ENCODE measurements around the gene SLC13A2. TPM values are rescaled to one million over a fixed set of nuclear protein-coding genes. Genes with fewer than 3 reads are reported as not detected.

Gene SLC13A2
- total and polyA plus RNA-seq, 2 donors (not counting 3 experiments of a cell fraction or from before 2014, with no cell fraction given), result not detected

DNA sequence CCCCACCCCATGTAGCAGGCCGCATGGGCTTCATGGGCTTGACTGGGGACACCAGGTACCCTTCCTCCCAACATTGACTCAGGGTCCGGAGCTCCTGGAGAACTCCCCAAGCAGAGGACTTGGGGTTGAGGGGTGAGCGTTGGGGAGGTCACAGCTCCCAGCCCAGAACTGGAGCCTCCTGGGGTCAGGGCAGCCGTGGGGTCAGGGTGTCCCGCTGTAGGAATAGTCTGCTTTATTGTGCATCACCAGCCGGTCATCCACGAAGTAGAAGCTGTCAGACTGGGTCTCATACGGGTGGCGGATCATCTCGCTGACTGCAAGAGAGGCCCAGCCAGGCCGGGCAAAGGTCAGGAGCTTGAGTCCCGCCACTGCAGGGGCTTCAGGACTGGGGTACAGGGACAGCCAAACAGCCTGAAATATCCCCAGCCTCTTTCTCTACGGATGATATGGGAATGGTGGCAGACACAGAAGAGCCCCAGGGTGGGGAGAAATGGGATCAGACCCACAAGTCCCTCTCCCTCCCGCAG lies 73.7 kb downstream of the SLC13A2 start:
- Histone ChIP-seq H3K9me3 (replicated peaks; ENCODE audit: control insufficient read depth, insufficient read depth, low read length) (no peaks in the 10 kb centered on the region), H2AFZ (ENCODE audit: low read depth, low read length) (no peak overlapping the region), H3K79me2 (ENCODE audit: control insufficient read depth, insufficient read depth, low read length) (no peaks in the 10 kb centered on the region), H3K27ac (ENCODE audit: insufficient read depth, low read depth, low read length) (no peak overlapping the region), H3K4me3 (replicated peaks in 1 of 3; ENCODE audit: insufficient read depth in 1 of 3, low read depth in 1 of 3, low read length in 3 of 3) (no peak overlapping the region), H3K9me1 (replicated peaks; ENCODE audit: control insufficient read depth, extremely low read depth, insufficient read depth, low read length) (no peaks in the 10 kb centered on the region), H3K9ac (replicated peaks; ENCODE audit: extremely low read depth, insufficient read depth, low read length) (no peak overlapping the region), H4K20me1 (replicated peaks; ENCODE audit: control insufficient read depth, extremely low read depth, insufficient read depth, low read length) (no peaks in the 10 kb centered on the region), H3K36me3 (ENCODE audit: control insufficient read depth in 2 of 2, extremely low read depth in 1 of 2, insufficient read depth in 2 of 2, low read length in 2 of 2) (peaks cover 0 to 10% of the 10 kb centered on the region in 2 experiments), H3K4me1 (ENCODE audit: control insufficient read depth, extremely low read depth, insufficient read depth, low read length) (peaks cover 6% of the 10 kb centered on the region), H3K27me3 (ENCODE audit: control insufficient read depth in 2 of 2, insufficient read depth in 2 of 2, low read length in 2 of 2) (no peaks in the 10 kb centered on the region), H3K4me2 (ENCODE audit: insufficient read depth, low read length) (no peak overlapping the region)
- intact Hi-C loops (cut with micrococcal nuclease), result no loop called here
- no peak for FAIRE-seq
- CTCF ChIA-PET, result interaction anchor here (1.0 to 3.9 kb wide), 6 partner anchors 12 to 66 kb away, joined by 3 to 16 read pairs (median 7); partner anchors contain the start of gene PIGS
- POLR2A ChIA-PET, result no interaction called here
- BruUV-seq (replicated peaks), result no TSS peak
- no peak for DNase-seq (ENCODE audit: low read depth, low spot score)
- dilution Hi-C loops (cut with MboI; ENCODE audit: extremely low pct_ligation_motif_present, low sequenced_read_pairs), result no loop called here
- TF ChIP-seq, protein P1, sequence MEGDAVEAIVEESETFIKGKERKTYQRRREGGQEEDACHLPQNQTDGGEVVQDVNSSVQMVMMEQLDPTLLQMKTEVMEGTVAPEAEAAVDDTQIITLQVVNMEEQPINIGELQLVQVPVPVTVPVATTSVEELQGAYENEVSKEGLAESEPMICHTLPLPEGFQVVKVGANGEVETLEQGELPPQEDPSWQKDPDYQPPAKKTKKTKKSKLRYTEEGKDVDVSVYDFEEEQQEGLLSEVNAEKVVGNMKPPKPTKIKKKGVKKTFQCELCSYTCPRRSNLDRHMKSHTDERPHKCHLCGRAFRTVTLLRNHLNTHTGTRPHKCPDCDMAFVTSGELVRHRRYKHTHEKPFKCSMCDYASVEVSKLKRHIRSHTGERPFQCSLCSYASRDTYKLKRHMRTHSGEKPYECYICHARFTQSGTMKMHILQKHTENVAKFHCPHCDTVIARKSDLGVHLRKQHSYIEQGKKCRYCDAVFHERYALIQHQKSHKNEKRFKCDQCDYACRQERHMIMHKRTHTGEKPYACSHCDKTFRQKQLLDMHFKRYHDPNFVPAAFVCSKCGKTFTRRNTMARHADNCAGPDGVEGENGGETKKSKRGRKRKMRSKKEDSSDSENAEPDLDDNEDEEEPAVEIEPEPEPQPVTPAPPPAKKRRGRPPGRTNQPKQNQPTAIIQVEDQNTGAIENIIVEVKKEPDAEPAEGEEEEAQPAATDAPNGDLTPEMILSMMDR (IDR thresholded peaks at IDR 0.05; ENCODE audit: extremely low read depth in 1 of 2, insufficient read depth in 1 of 2, low read depth in 1 of 2, low read length in 2 of 2), result no peak

Other genes with a start within 250 kb of the SLC13A2 start
- gene TMEM97, start 154.4 kb upstream of the SLC13A2 start, total RNA-seq, result 43.5 and 51.7 TPM in 2 replicates
- 27.0 and 30.7 TPM in 2 replicates for gene TMEM97, start 154.4 kb upstream of the SLC13A2 start, polyA plus RNA-seq
- gene IFT20, start 138.2 kb upstream of the SLC13A2 start, total RNA-seq, result 36.3 and 45.0 TPM in 2 replicates
- gene IFT20, start 138.2 kb upstream of the SLC13A2 start, polyA plus RNA-seq, result 19.2 and 26.5 TPM in 2 replicates
- gene TNFAIP1, start 137.9 kb upstream of the SLC13A2 start, total RNA-seq, result 79.5 and 89.6 TPM in 2 replicates
- 85.7 and 101 TPM in 2 replicates for gene TNFAIP1, start 137.9 kb upstream of the SLC13A2 start, polyA plus RNA-seq
- gene POLDIP2, start 116.1 kb upstream of the SLC13A2 start, total RNA-seq, result 81.0 and 85.2 TPM in 2 replicates
- gene POLDIP2, start 116.1 kb upstream of the SLC13A2 start, polyA plus RNA-seq, result 82.6 and 90.3 TPM in 2 replicates
- not detected in 2 replicates for gene SEBOX, start 108.4 kb upstream of the SLC13A2 start, total RNA-seq
- not detected in 2 replicates for gene SEBOX, start 108.4 kb upstream of the SLC13A2 start, polyA plus RNA-seq
- gene VTN, start 103.3 kb upstream of the SLC13A2 start, total RNA-seq, result not detected in 2 replicates
- gene VTN, start 103.3 kb upstream of the SLC13A2 start, polyA plus RNA-seq, result 0.68 and 1.1 TPM in 2 replicates
- 4.6 and 7.0 TPM in 2 replicates for gene SARM1, start 102.0 kb upstream of the SLC13A2 start, total RNA-seq
- 5.6 and 7.0 TPM in 2 replicates for gene SARM1, start 102.0 kb upstream of the SLC13A2 start, polyA plus RNA-seq
- 1.8 and 4.1 TPM in 2 replicates for gene SLC46A1, start 67.4 kb upstream of the SLC13A2 start, total RNA-seq
- 2.2 and 2.6 TPM in 2 replicates for gene SLC46A1, start 67.4 kb upstream of the SLC13A2 start, polyA plus RNA-seq
- gene FOXN1, start 32.7 kb downstream of the SLC13A2 start, total RNA-seq, result not detected in 2 replicates
- not detected in 2 replicates for gene FOXN1, start 32.7 kb downstream of the SLC13A2 start, polyA plus RNA-seq
- 26.3 and 28.1 TPM in 2 replicates for gene UNC119, start 79.0 kb downstream of the SLC13A2 start, total RNA-seq
- 67.8 and 76.9 TPM in 2 replicates for gene UNC119, start 79.0 kb downstream of the SLC13A2 start, polyA plus RNA-seq
- gene PIGS, start 97.9 kb downstream of the SLC13A2 start, total RNA-seq, result 68.6 and 71.3 TPM in 2 replicates
- 110 and 111 TPM in 2 replicates for gene PIGS, start 97.9 kb downstream of the SLC13A2 start, polyA plus RNA-seq
- gene ALDOC, start 103.3 kb downstream of the SLC13A2 start, total RNA-seq, result 7.2 and 9.0 TPM in 2 replicates
- gene ALDOC, start 103.3 kb downstream of the SLC13A2 start, polyA plus RNA-seq, result 18.9 and 20.3 TPM in 2 replicates
- gene SPAG5, start 125.4 kb downstream of the SLC13A2 start, total RNA-seq, result 85.4 and 90.6 TPM in 2 replicates
- gene SPAG5, start 125.4 kb downstream of the SLC13A2 start, polyA plus RNA-seq, result 25.9 and 31.7 TPM in 2 replicates
- gene RSKR, start 140.5 kb downstream of the SLC13A2 start, total RNA-seq, result 19.9 and 20.1 TPM in 2 replicates
- gene RSKR, start 140.5 kb downstream of the SLC13A2 start, polyA plus RNA-seq, result 10.0 and 10.5 TPM in 2 replicates
- 164 and 165 TPM in 2 replicates for gene BLTP2, start 171.5 kb downstream of the SLC13A2 start, total RNA-seq
- 91.4 and 119 TPM in 2 replicates for gene BLTP2, start 171.5 kb downstream of the SLC13A2 start, polyA plus RNA-seq
- 52.6 and 56.4 TPM in 2 replicates for gene SDF2, start 188.3 kb downstream of the SLC13A2 start, total RNA-seq
- gene SDF2, start 188.3 kb downstream of the SLC13A2 start, polyA plus RNA-seq, result 77.9 and 101 TPM in 2 replicates
- gene SUPT6H, start 188.6 kb downstream of the SLC13A2 start, total RNA-seq, result 70.4 and 79.2 TPM in 2 replicates
- 33.9 and 34.9 TPM in 2 replicates for gene SUPT6H, start 188.6 kb downstream of the SLC13A2 start, polyA plus RNA-seq
- gene PROCA1, start 238.2 kb downstream of the SLC13A2 start, total RNA-seq, result 2.1 and 2.6 TPM in 2 replicates
- gene PROCA1, start 238.2 kb downstream of the SLC13A2 start, polyA plus RNA-seq, result 2.0 and 2.1 TPM in 2 replicates
- gene RAB34, start 244.2 kb downstream of the SLC13A2 start, total RNA-seq, result 62.3 and 87.1 TPM in 2 replicates
- 113 and 116 TPM in 2 replicates for gene RAB34, start 244.2 kb downstream of the SLC13A2 start, polyA plus RNA-seq
- gene RPL23A, start 246.3 kb downstream of the SLC13A2 start, total RNA-seq, result 1,554 and 1,573 TPM in 2 replicates
- 717 and 827 TPM in 2 replicates for gene RPL23A, start 246.3 kb downstream of the SLC13A2 start, polyA plus RNA-seq